GM10847 (cell line): Measurements from ENCODE around the gene SLAMF7.

Experiments used
- POLR2A ChIP-seq: IDR thresholded peaks from 2 replicates; pipeline ENCODE4 v1.6.1; 2011; ENCODE audit not compliant: insufficient read length; ENCODE audit errors: extremely low read depth

SLAMF7 gene

GRCh38 chr1:160739098-160739511, at the start of gene SLAMF7:
TSS of gene SLAMF7 (plus strand) at chr1:160739247. CDS start at chr1:160739302, 55 bp downstream.
- peak; percentile 30 for TF ChIP-seq POLR2A

GRCh38 chr1:160702100-160702499, 36.9 kb upstream of the SLAMF7 start:
- no peak for TF ChIP-seq POLR2A

GRCh38 chr1:160704250-160704649, 34.8 kb upstream of the SLAMF7 start:
- TF ChIP-seq POLR2A = no peak

GRCh38 chr1:160705742-160706141, 33.3 kb upstream of the SLAMF7 start:
- TF ChIP-seq POLR2A = no peak

- TF ChIP-seq POLR2A = no peak
Measured at GRCh38 chr1:160706526-160707235, 32.4 kb upstream of the SLAMF7 start.

- TF ChIP-seq POLR2A = no peak
Measured at GRCh38 chr1:160707236-160708064, 31.6 kb upstream of the SLAMF7 start.

- TF ChIP-seq POLR2A = no peak
Measured at GRCh38 chr1:160708118-160708517, 30.9 kb upstream of the SLAMF7 start.

GRCh38 chr1:160708801-160709200, 30.2 kb upstream of the SLAMF7 start:
- TF ChIP-seq POLR2A = no peak

- no peak for TF ChIP-seq POLR2A
Measured at GRCh38 chr1:160709715-160710114, 29.3 kb upstream of the SLAMF7 start.

GRCh38 chr1:160710517-160711252, 28.4 kb upstream of the SLAMF7 start:
- TF ChIP-seq POLR2A = no peak

- TF ChIP-seq POLR2A = no peak
Measured at GRCh38 chr1:160711276-160711601, 27.8 kb upstream of the SLAMF7 start.

GRCh38 chr1:160711602-160712311, 27.3 kb upstream of the SLAMF7 start, which contains the start of gene CD48:
TSS of gene CD48 (minus strand) at chr1:160711822. CDS start at chr1:160711763, 59 bp downstream.
- TF ChIP-seq POLR2A = peak; percentile 11

- no peak for TF ChIP-seq POLR2A
Measured at GRCh38 chr1:160713161-160713560, 25.9 kb upstream of the SLAMF7 start.

GRCh38 chr1:160716013-160716412, 23.0 kb upstream of the SLAMF7 start:
- TF ChIP-seq POLR2A = no peak

GRCh38 chr1:160717306-160717705, 21.7 kb upstream of the SLAMF7 start:
- no peak for TF ChIP-seq POLR2A
